Ovary (tissue), 9 donors: ENCODE measurements around the gene ATP10B. TPM values are rescaled to one million over a fixed set of nuclear protein-coding genes. Genes with fewer than 3 reads are reported as not detected.

Source experiments
- DNase-seq, 5 donors: peaks; one replicate each; pipeline ENCODE4 v3.0.0-alpha.2; 2019 to 2020
- H3K27ac ChIP-seq, 2 donors: fragments of 200-600 bp; one replicate each; pipeline versions ENCODE4 v1.5.1 to v1.8.0; 2019 to 2022
- H3K27me3 ChIP-seq: fragments of 200-600 bp; one replicate; pipeline ENCODE4 v1.8.0; 2022
- H3K36me3 ChIP-seq: fragments of 200-600 bp; sonication (generic); one replicate; pipeline ENCODE4 v1.5.1; 2019
- H3K4me1 ChIP-seq: one replicate; pipeline ENCODE4 v1.8.1; 2013; ENCODE audit warnings: mild to moderate bottlenecking, moderate library complexity; ENCODE audit not compliant: insufficient read depth
- H3K4me3 ChIP-seq: fragments of 200-600 bp; sonication (generic); one replicate; pipeline ENCODE4 v1.5.1; 2017
- H3K9me3 ChIP-seq, 2 donors: fragments of 200-600 bp in 1 of 2; sonication (generic) in 1 of 2; one replicate each; pipeline versions ENCODE4 v1.5.1 to v1.8.1; 2013 to 2019; ENCODE audit warnings: mild to moderate bottlenecking in 1 of 2, moderate library complexity in 1 of 2
- CTCF ChIP-seq, 3 donors: fragments of 450-650 bp in 2 of 3; fragments of 200-600 bp in 1 of 3; IDR thresholded peaks; one replicate each; pipeline versions ENCODE4 v1.5.1 to v1.8.0; 2016 to 2022; ENCODE audit warnings: antibody characterized with exemption in 3 of 3, mild to moderate bottlenecking in 1 of 3
- EP300 ChIP-seq: sonication (generic); formaldehyde crosslinking; IDR thresholded peaks from one replicate; pipeline ENCODE4 v1.6.1; 2017; ENCODE audit warnings: antibody characterized with exemption
- POLR2A ChIP-seq: fragments of 450-650 bp; IDR thresholded peaks from one replicate; pipeline ENCODE4 v1.6.1; 2017; ENCODE audit warnings: antibody characterized with exemption, mild to moderate bottlenecking, moderate library complexity
- WGBS, 3 donors: extraction: QIAGEN DNeasy Blood & Tissue Kit in 1 of 3; methylation state at CpG; one replicate each; pipeline versions ENCODE4 v1.1.5 to v1.1.7; 2013 to 2017; 5-methylcytosine and 5-hydroxymethylcytosine counted together
- intact Hi-C, 4 donors: fragments of 100-400 bp; cut with DNase I; formaldehyde crosslinking; loops; one replicate each; pipeline versions ENCODE4 v1.11.0 to v1.15.1; 2022 to 2023
- polyA plus RNA-seq, 2 donors: library from polyadenylated mRNA; stranded (reverse); fragments of 200-250 nt in 1 of 2; fragments of 350-450 nt in 1 of 2; fragmentation: Illumina TruSeq in 1 of 2; extraction: RNeasy Lipid Tissue Mini Kit (QIAGEN cat#74804) in 1 of 2; gene quantifications; one replicate each; pipeline ENCODE4 v1.2.3, GENCODE V29; 2013 to 2014
- total RNA-seq, 7 donors: library from RNA; depleted of rRNA in 2 of 7; stranded (reverse); fragments of >200 nt in 2 of 7; fragmentation: NEBNext Ultra II Directional in 3 of 7; extraction: Animal tissue kit (Norgen Biotek cat#: 25700) in 3 of 7; gene quantifications; one replicate each; pipeline versions ENCODE4 v1.1.0 to v1.2.4, GENCODE V29; 2016 to 2023
- donor health status: DM: no; HTN: no; CAD: no; lungs with moderate emphysema.
- donor health status: DM: no; HTN: no; CAD: no.
- donor health status: Bipolar disorder and iron deficiency.
- donor health status: DM: yes; HTN: yes; CAD: no.
- donor health status: DM: no; HTN: no; CAD: no.
- donor health status: DM: yes; HTN: yes; CAD: no.

Gene ATP10B
- total and polyA plus RNA-seq, 9 donors: 0.02 to 19.1 (median 0.34) TPM; not detected in 1

GRCh38 chr5:160869989-160870521 is 18.0 kb upstream of the ATP10B start:
- TF ChIP-seq POLR2A: no peak
- no peak for TF ChIP-seq CTCF (IDR thresholded peaks at IDR 0.05)
- no peak for TF ChIP-seq EP300
- no peaks in the 10 kb centered on the region for H3K36me3 ChIP-seq
- WGBS, 3 donors: 34 to 42% (median 40%) methylated on average over 4 of the region's 4 CpGs
- no peak overlapping the region for H3K4me3 ChIP-seq
- intact Hi-C loops: no loop called here
- no peaks in the 10 kb centered on the region for H3K9me3 ChIP-seq
- DNase-seq: no peak
- no peaks in the 10 kb centered on the region for H3K27me3 ChIP-seq
- H3K4me1 ChIP-seq: no peaks in the 10 kb centered on the region
- no peak overlapping the region for H3K27ac ChIP-seq

GRCh38 chr5:160867976-160868375 is 16.0 kb upstream of the ATP10B start:
- TF ChIP-seq EP300 (no peak), CTCF (IDR thresholded peaks at IDR 0.05) (no peak), POLR2A (no peak)
- WGBS, 3 donors: 59 to 72% (median 69%) methylated on average over 6 of the region's 6 CpGs

GRCh38 chr5:160851451-160851850 is 560 bp downstream of the ATP10B start:
- Histone ChIP-seq H3K4me1 (no peaks in the 10 kb centered on the region), H3K4me3 (no peak overlapping the region), H3K36me3 (no peaks in the 10 kb centered on the region), H3K27me3 (no peaks in the 10 kb centered on the region), H3K27ac (no peak overlapping the region), H3K9me3 (no peaks in the 10 kb centered on the region)
- intact Hi-C loops: no loop called here
- TF ChIP-seq EP300 (no peak), POLR2A (no peak), CTCF (IDR thresholded peaks at IDR 0.05) (no peak)
- 77 to 84% (median 79%) methylated on average over 2 of the region's 2 CpGs for WGBS, 3 donors
- DNase-seq: no peak

More at GRCh38 chr5:160867976-160868375, 16.0 kb upstream of the ATP10B start:
- no peaks in the 10 kb centered on the region for H3K9me3 ChIP-seq
- no peaks in the 10 kb centered on the region for H3K27me3 ChIP-seq
- no peak overlapping the region for H3K27ac ChIP-seq
- no peak overlapping the region for H3K4me3 ChIP-seq
- H3K4me1 ChIP-seq: no peaks in the 10 kb centered on the region
- intact Hi-C loops: no loop called here
- H3K36me3 ChIP-seq: no peaks in the 10 kb centered on the region
- no peak for DNase-seq

GRCh38 chr5:160850421-160850820 is 1.6 kb downstream of the ATP10B start:
- no peaks in the 10 kb centered on the region for H3K4me1 ChIP-seq
- no peak for DNase-seq
- intact Hi-C loops: no loop called here
- H3K27me3 ChIP-seq: no peaks in the 10 kb centered on the region
- 4 to 12% (median 12%) methylated on average over 3 of the region's 3 CpGs for WGBS, 3 donors
- H3K9me3 ChIP-seq: no peaks in the 10 kb centered on the region
- no peak overlapping the region for H3K4me3 ChIP-seq
- H3K27ac ChIP-seq: no peak overlapping the region
- TF ChIP-seq CTCF (IDR thresholded peaks at IDR 0.05) (no peak), EP300 (no peak), POLR2A (no peak)
- H3K36me3 ChIP-seq: no peaks in the 10 kb centered on the region
